SHP77 (cell line): ENCODE data around the gene RIPK4.
A peak's percentile ranks its signal among the peaks of the same experiment; 100 is the strongest.

ENCODE experiments used
- DNase-seq, 2 experiments: peaks; one replicate each; lab custom pipeline; 2025; lab: John Stamatoyannopoulos, UW

RIPK4 gene

DNA sequence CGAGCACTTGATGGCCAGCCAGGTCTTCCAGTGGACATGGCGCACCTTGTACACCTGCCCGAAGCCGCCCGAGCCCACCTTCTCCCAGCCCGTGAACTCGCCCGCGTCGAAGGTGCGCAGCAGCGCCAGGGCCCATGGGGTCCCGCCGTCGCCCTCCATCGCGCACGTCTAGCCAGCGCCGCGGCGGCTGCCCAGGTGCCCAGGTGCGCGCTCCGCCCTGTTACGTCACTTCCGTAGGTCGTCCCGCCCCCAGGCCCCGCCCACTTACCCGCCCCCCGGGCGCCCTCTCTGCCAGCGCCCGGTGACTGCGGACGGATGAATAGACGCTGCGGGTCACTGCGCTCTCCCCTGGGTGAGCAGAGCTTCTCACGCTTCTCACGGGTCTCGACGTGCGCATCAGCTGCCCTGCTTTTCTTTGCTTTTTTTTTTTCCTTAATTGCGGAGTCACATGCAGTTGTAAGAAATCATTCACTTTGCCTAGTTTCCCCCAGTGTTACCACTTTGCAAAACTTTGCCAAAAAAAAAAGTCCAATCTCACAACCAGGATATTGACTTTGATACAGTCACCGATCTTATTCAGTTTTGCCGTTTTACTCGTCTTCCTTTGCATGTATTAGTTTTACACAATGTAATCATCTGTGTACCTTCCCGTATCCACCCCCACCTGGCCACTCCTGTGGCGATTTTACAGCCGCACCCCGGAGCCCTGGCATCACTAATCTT, at the start of gene RIPK4:
Gene RIPK4 (minus strand): TSS at position 170 of the 723 bp plus-strand sequence. CDS start 11 bp downstream, at position 159.
- DNase-seq = peak; percentile 52 to 73

DNA sequence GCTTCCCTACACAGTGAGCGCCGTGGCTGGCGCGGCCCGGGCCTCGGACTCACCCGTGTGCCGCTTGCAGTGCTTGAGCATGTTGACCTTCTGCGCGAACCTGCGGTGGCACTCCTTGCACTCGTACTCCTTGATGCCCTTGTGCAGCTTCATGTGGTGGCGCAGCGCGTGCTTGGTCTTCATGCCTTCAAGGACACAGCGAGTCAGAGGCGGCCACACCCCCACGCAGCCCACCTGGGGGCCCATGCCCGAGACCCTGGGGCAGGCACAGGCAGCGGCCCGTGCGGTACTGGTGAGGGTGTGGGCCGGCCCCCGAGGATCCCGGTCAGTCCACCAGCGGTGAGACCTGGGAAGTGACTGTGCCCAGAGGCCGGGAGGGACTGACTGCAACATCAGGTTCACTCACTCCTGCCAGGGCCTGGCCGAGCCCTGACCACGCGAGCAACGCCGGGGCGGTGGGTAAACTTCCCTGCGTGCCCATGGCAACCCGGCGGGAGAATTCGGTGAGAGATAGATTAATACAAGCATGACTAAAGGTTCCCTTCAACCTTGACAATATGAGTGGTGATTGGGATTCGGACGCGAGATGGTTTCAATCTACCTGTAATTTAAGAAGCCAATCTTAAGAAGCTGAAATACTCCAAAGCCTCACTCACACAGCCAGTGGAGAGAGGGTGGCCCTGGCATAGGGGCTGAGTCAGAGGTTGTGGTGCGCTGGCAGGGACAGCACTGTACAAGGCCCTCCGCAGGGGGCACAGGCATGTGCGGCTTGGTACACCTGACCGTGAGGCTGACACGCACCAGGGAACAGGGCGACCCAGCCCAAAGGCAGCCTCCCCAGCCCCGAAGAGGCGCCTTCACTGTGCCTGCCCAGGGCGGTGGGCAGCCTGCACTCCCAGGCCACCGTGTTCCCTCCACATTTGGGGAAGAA, 49.1 kb upstream of the RIPK4 start:
- no peak for DNase-seq

GRCh38 chr21:41813226-41813625, 46.4 kb upstream of the RIPK4 start:
- DNase-seq = no peak

DNA sequence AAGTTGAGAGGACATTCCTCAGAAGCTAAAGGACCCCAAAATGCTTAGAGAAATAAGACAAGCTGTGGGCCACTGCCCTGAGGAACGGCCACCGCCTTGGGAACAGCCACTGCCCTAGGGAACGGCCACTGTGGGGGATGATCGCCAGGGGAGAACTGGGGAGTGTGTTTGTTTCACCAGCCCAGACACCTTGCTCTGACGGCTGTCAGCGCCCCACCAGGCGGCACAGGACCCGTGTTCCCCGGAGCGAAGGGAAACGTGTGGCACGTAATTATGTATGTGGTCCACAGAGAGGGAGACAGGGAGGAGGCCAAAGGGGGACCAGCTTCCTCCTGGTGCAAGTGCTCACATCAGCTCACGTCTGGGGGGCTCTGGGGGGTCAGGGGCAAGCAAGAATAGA, 45.8 kb upstream of the RIPK4 start:
- no peak for DNase-seq

DNA sequence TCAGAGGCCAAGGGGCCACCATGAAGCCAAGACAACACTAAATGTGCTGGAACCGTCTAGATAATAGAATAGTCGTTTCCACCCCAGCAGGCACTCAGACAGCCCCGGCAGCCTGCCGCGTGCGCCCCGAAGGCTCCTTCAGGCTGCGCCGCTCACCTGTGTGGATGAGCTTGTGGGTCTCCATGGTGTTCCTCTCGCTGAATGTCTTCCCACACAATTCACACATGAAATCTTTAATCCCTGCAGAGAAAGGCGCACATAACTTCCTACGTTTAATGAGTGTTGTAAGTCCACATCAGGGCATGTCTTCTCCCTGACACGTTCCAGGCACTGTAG, 43.7 kb upstream of the RIPK4 start:
- DNase-seq = no peak

DNA sequence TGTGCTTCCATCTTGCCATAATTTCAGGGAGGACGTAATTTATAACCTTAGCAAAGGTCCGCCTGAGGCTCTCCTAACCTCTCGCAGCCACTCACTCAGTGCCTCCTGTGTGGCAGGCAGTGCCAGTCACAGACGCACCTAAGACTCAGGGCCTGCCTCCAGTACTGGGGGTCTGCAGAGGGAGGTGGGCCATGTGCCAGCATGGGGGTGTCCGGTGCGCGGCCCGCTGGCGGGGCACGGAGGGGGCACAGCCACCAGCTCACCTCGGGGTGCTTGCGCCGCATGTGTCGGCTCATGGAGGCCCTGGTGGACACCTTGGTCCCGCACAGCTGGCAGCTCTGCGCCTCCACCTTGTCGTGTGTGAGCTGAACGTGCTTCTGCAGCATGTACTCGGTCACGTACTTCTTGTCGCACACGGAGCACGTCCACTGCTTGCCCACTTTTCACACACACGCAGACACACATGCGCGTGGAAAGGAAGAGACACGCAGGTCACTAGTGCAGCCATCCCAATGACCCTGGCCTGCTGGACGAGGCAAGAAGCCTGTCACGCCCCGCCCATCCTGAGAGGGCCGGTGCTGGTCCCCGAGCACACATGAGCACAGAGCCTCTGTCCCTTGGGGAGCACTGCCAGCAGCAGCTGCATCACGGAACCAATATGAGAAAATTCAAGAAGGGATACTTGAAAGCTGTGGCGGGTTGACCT, 43.2 kb upstream of the RIPK4 start:
- no peak for DNase-seq

GRCh38 chr21:41808846-41809245, 42.0 kb upstream of the RIPK4 start:
- no peak for DNase-seq

DNA sequence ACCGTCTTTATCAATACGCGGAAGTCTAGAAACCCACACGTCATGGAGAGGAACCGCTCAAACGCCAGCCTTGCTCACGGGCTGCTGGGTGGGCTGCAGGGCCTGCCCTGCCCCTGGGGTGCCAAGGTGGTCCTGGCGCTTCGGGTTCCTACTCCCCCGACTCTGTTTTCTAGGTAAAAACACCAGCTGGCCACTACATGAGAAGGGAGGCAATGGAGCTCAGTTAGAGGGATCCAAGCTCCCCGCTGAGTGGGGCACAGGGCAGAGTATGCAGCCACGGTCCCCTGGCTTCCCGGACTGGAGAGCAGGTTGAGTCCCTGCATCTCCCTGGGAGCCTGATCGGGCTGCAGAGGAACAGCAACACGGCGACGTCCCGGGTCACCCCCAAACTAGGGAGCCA, 41.2 kb upstream of the RIPK4 start:
- no peak for DNase-seq

- DNase-seq = no peak
Measured at GRCh38 chr21:41806773-41807172, 39.9 kb upstream of the RIPK4 start.

- no peak for DNase-seq
Measured at GRCh38 chr21:41805643-41806042, 38.8 kb upstream of the RIPK4 start.

DNA sequence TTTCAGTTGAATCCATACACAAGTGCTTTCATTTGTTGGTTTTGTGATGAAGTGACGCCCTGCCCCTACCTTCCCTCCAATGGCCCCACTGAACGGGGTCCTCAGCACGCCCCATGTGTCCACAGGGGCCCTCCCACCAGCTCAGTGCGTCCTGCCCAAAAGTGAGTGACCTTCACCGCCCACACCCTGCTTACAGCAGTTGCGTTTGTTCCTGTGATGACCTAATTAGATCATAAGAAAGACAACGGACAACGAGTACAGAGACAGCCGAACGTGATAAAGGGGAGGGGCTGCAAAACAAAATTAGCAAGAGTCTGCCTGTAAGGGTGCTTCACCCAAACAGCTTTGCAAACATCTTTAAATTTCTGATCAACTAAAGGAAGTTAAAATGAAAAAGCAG, 38.2 kb upstream of the RIPK4 start:
- DNase-seq = no peak

DNA sequence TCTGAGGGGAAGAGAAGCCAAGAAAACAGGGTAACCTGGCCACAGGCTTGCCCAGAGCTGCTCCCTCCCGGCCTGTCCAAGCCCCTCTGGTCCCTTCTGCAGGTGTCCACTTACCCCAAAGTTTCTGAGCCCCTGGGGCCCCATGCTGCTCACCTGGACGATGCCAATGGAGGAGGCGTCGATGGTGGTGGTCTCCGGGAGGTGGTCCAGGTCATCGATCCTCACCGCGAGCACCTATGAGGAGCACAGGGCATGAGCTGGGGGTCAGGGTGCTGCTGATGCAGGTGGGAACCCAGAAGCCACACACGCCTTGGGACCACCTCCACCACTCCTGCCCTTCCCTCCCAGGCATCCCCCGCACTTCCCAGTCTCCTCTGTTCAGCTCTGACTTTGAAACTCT, 37.5 kb upstream of the RIPK4 start:
- DNase-seq = no peak

DNA sequence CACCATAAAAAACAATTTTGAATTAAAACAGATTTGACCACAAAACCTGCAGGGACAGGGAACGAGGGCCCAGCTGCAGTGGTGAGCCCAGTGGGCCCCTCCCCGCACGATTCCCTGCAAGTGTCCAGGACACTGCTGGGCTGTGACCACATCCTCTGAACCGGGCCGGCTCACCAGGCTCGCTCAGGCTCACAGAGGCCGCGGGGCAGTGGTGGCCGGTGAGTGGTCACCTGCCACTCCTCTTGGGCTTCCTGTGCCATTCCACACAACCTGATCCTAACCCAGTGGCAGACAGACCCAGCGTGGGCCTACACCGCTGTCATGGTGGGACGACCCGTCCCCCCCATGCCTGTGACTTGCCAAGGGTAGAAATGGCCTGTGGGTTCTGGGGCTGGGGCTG, 36.5 kb upstream of the RIPK4 start:
- no peak for DNase-seq

DNA sequence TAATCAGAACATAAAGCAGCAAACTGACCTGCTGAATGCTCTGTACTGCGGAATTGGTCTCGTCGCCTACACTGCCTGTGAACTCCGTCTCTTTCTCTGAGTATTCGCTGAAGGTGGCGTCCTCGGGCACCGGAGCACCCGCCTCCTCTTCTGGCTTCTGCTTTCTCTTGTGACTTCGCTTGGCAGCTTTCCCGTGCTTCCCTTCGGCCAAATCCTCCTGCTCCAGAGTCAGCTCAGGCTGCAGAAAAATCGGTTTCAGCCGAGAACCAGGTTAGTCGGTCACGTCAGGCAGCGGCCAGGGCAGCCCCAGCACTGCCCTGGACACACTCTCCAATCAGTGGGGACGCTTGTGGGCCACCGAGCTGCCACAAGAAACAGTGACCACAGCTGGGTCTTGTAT, 35.8 kb upstream of the RIPK4 start:
- no peak for DNase-seq

DNA sequence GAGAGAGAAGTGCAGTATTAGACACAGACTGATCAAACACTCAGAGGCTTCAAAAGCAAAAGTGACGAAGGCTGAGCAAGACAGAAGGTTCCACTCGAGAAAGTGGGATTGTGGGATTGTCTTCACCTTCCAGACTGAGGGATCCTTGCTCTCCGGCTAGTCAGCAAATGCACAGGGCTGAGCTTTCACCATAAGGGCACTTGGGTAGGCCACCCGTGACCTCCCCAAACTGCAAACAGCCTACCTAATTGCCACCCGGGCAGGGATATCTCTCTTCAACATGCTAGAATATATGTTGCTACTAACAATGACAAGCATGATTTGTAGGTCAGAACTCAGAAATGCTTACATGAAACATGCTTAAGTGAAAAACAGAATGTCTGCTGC, 35.3 kb upstream of the RIPK4 start:
- no peak for DNase-seq

- DNase-seq = no peak
Measured at GRCh38 chr21:41801321-41802197, 34.7 kb upstream of the RIPK4 start.

GRCh38 chr21:41800425-41801320, 33.8 kb upstream of the RIPK4 start:
- DNase-seq = no peak

DNA sequence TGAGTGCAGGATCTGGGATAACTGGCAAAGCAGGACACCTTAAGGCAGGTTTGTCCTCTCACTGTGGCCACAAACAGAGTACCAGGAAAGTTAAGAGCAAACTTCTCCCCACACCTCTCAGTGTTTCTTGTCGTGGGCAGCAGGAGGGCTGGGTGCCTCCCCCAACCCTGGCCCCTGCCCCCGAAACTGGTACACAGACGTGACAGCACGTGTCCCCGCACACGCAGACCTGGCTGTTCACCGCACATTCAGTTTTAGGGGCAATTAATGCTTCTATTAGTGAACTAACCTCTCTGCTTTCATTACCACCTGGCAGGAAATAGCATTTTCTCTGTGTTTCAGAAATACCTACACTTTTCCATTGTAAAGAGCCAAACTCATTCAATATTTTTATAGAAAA, 32.9 kb upstream of the RIPK4 start:
- no peak for DNase-seq

DNA sequence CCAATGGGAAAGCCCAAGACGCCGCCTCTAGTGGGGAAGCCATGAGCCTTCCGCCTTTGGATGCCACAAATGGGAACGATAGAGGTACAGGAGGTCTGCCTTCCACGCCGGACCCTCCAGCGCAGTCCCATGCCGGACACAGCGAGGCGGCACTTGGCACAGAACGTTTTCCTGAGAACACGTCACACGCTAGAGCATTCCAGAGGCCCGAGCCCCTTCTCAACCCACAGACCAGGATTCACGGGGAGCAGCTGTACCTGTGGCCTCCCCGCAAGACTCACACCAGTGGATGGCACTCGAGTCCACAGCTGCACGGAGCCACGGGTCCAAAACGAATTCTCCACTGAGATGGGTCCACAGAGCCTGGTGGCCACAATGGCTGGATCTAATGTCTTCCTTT, 31.5 kb upstream of the RIPK4 start:
- DNase-seq = no peak

DNA sequence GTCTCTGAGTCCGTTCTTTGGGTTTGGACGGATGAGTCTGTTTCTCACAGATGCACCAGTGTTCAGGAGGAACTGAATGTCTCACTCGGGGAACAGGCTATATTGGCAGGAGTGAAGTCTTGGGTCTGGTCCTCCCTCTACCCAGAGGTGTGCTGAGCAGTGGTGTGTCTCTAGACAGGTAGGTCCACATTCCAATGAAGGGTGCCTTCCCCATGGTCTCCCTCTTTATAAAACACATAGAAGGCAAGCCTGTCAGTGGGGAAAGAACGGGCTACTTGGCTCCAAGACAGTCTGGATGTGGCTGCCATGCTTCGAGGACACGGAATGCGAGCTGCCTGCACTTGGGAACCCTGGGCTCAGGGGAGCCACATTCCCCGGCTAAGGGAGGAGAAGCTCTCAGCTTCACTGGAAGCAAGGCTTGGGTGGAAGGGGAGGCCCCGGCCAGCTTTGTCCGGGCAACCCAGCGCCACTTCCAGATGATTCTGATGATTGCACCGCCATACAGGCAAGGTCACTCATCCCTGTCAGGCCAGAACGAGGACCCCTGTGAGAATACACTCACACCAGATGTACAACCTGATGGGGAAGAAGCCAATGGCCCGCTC, 29.7 kb upstream of the RIPK4 start:
- no peak for DNase-seq
